Liver (tissue), 9 donors: ENCODE data around the gene HPCAL1. TPM values are rescaled to one million over a fixed set of nuclear protein-coding genes. Genes with fewer than 3 reads are reported as not detected.

Experiments used
- DNase-seq: peaks from one replicate; pipeline ENCODE4 v3.0.0-alpha.2; 2017; ENCODE audit warnings: low spot score
- H3K27ac ChIP-seq, 2 donors: one replicate each; pipeline ENCODE4 v1.7.0; 2013; ENCODE audit warnings: inconsistent platforms in 2 of 2, low read length in 2 of 2, control low read depth in 1 of 2, low read depth in 1 of 2, mild to moderate bottlenecking in 1 of 2
- H3K27me3 ChIP-seq, 4 donors: one replicate each; pipeline versions ENCODE4 v1.6.1 to v1.7.0; 2013; ENCODE audit warnings: low read length in 3 of 4, inconsistent platforms in 1 of 4, mild to moderate bottlenecking in 1 of 4, moderate library complexity in 1 of 4; ENCODE audit not compliant: control insufficient read depth in 4 of 4, insufficient read depth in 4 of 4
- H3K36me3 ChIP-seq, 4 donors: one replicate each; pipeline versions ENCODE4 v1.6.1 to v1.7.0; 2013; ENCODE audit warnings: low read length in 3 of 4, mild to moderate bottlenecking in 3 of 4, low read depth in 1 of 4, moderate library complexity in 1 of 4; ENCODE audit not compliant: control insufficient read depth in 4 of 4, insufficient read depth in 3 of 4
- H3K4me1 ChIP-seq, 4 donors: one replicate each; pipeline versions ENCODE4 v1.6.1 to v1.7.0; 2013; ENCODE audit warnings: low read length in 3 of 4, mild to moderate bottlenecking in 3 of 4, moderate library complexity in 1 of 4; ENCODE audit not compliant: control insufficient read depth in 4 of 4, insufficient read depth in 4 of 4
- H3K4me3 ChIP-seq, 3 donors: one replicate each; pipeline versions ENCODE4 v1.6.1 to v1.7.0; 2013; ENCODE audit warnings: low read length in 3 of 3, control low read depth in 1 of 3, low read depth in 1 of 3, mild to moderate bottlenecking in 1 of 3
- H3K9ac ChIP-seq, 2 donors: one replicate each; pipeline ENCODE4 v1.7.0; 2013; ENCODE audit warnings: low read length in 2 of 2, mild to moderate bottlenecking in 2 of 2, moderate library complexity in 2 of 2, control low read depth in 1 of 2, low read depth in 1 of 2
- H3K9me3 ChIP-seq, 4 donors: one replicate each; pipeline versions ENCODE4 v1.6.1 to v1.7.0; 2013; ENCODE audit warnings: low read length in 3 of 4; ENCODE audit not compliant: control insufficient read depth in 4 of 4
- ATF3 ChIP-seq: IDR thresholded peaks from 2 replicates; pipeline ENCODE4 v1.6.1; 2016; ENCODE audit warnings: antibody characterized with exemption
- EGR1 ChIP-seq, 2 donors: IDR thresholded peaks; 2 replicates each; pipeline ENCODE4 v1.6.1; 2016 to 2018; ENCODE audit warnings: antibody characterized with exemption in 2 of 2, low read depth in 2 of 2
- FOXA1 ChIP-seq: IDR thresholded peaks from 2 replicates; pipeline ENCODE4 v1.6.1; 2016; ENCODE audit warnings: antibody characterized with exemption
- FOXA2 ChIP-seq: IDR thresholded peaks from 2 replicates; pipeline ENCODE4 v1.6.1; 2016; ENCODE audit warnings: antibody characterized with exemption
- GABPA ChIP-seq, 2 donors: IDR thresholded peaks in 1 of 2; conservative IDR thresholded peaks in 1 of 2; 2 replicates each; pipeline ENCODE4 v1.6.1; 2016; ENCODE audit warnings: antibody characterized with exemption in 2 of 2, mild to moderate bottlenecking in 1 of 2, moderate library complexity in 1 of 2
- HNF4A ChIP-seq, 2 donors: conservative IDR thresholded peaks; 2 replicates each; pipeline ENCODE4 v1.6.1; 2016; ENCODE audit warnings: antibody characterized with exemption in 2 of 2, mild to moderate bottlenecking in 2 of 2
- HNF4G ChIP-seq: IDR thresholded peaks from 2 replicates; pipeline ENCODE4 v1.6.1; 2016; ENCODE audit warnings: antibody characterized with exemption
- JUND ChIP-seq, 2 donors: IDR thresholded peaks; 2 replicates each; pipeline ENCODE4 v1.6.1; 2016; ENCODE audit warnings: antibody characterized with exemption in 2 of 2
- NR2F2 ChIP-seq: IDR thresholded peaks from 2 replicates; pipeline ENCODE4 v1.6.1; 2016; ENCODE audit warnings: antibody characterized with exemption
- RAD21 ChIP-seq, 2 donors: IDR thresholded peaks; 2 replicates each; pipeline ENCODE4 v1.6.1; 2016; ENCODE audit warnings: antibody characterized with exemption in 2 of 2, mild to moderate bottlenecking in 2 of 2
- REST ChIP-seq: IDR thresholded peaks from 2 replicates; pipeline ENCODE4 v1.6.1; 2016; ENCODE audit warnings: antibody characterized with exemption, mild to moderate bottlenecking
- RXRA ChIP-seq, 2 donors: IDR thresholded peaks; 2 replicates each; pipeline ENCODE4 v1.6.1; 2017 to 2018; ENCODE audit warnings: antibody characterized with exemption in 2 of 2, mild to moderate bottlenecking in 1 of 2
- SP1 ChIP-seq: IDR thresholded peaks from 2 replicates; pipeline ENCODE4 v1.6.1; 2018; ENCODE audit warnings: antibody characterized with exemption, mild to moderate bottlenecking
- TAF1 ChIP-seq: conservative IDR thresholded peaks from 2 replicates; pipeline ENCODE4 v1.6.1; 2016; ENCODE audit warnings: antibody characterized with exemption, mild to moderate bottlenecking
- YY1 ChIP-seq: IDR thresholded peaks from 2 replicates; pipeline ENCODE4 v1.6.1; 2016; ENCODE audit warnings: antibody characterized with exemption, mild to moderate bottlenecking
- WGBS: extraction: QIAGEN DNeasy Blood & Tissue Kit; methylation state at CpG from one replicate; pipeline ENCODE4 v1.1.7; 2013; 5-methylcytosine and 5-hydroxymethylcytosine counted together
- polyA plus RNA-seq, 2 donors: library from polyadenylated mRNA; stranded (reverse) in 1 of 2; unstranded in 1 of 2; fragments of 200-250 nt in 1 of 2; fragments of >200 nt in 1 of 2; fragmentation: Nextera tagmentation in 1 of 2; extraction: Ambion mirVana in 1 of 2; gene quantifications; one replicate each; pipeline versions ENCODE4 v1.2.1 to v1.2.3, GENCODE V29; 2013 to 2015
- total RNA-seq, 2 donors: library from RNA; depleted of rRNA; stranded (reverse); fragments of >200 nt; gene quantifications; one replicate each; pipeline ENCODE4 v1.2.3, GENCODE V29; 2014
- TF ChIP-seq, protein P1 (sequence below): IDR thresholded peaks from 2 replicates; pipeline ENCODE4 v1.6.1; 2016; ENCODE audit warnings: antibody characterized with exemption
- TF ChIP-seq, protein P2 (sequence below): fragments of 150-350 bp; IDR thresholded peaks from 2 replicates; pipeline ENCODE4 v1.5.1; 2017; ENCODE audit warnings: improper control_type of control experiment, low read depth, low read length; ENCODE audit not compliant: missing input control
- TF ChIP-seq, protein P3 (sequence below): IDR thresholded peaks from 2 replicates; pipeline ENCODE4 v1.6.1; 2016; ENCODE audit warnings: antibody characterized with exemption
- donor health status: healthy.
- donor health status: healthy.
- donor health status: healthy.
- donor health status: healthy.
- donor health status: healthy.

HPCAL1 gene
- total and polyA plus RNA-seq, 4 donors, result 17.3 to 27.9 (median 22.9) TPM

DNA sequence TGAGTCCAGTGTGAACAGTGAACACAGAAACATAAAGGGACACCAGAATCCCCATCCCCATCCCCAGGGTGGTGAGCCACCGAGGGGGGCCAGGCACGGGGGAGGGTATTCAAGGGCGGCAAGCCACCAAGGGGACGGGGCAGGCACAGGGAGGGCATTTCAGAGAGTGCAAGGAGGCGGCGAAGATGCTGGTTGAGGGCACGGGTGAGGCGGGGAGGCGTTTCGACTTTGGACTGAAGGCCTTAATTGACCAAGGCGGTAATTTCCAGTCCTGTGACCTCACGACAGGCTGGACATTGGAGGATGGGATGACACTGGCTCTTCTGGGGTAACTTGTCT, 75.0 kb downstream of the HPCAL1 start:
- H3K27ac ChIP-seq, result no peak overlapping the region
- H3K27me3 ChIP-seq, result no peaks in the 10 kb centered on the region
- H3K9ac ChIP-seq, result no peak overlapping the region
- peaks cover 0 to 22% (median 7%) of the 10 kb centered on the region in 4 donors for H3K4me1 ChIP-seq
- DNase-seq, result no peak
- peaks cover 0 to 2% (median 0%) of the 10 kb centered on the region in 4 donors for H3K36me3 ChIP-seq
- 93% methylated on average over 12 of the region's 12 CpGs for WGBS
- H3K4me3 ChIP-seq, result no peak overlapping the region
- TF ChIP-seq SP1, result no peak
- no peak for TF ChIP-seq EGR1 (IDR thresholded peaks at IDR 0.05; ENCODE audit: low read depth in 2 of 2)
- TF ChIP-seq NR2F2, result no peak
- TF ChIP-seq HNF4G, result no peak
- TF ChIP-seq RAD21 (IDR thresholded peaks at IDR 0.05), result no peak
- no peak for TF ChIP-seq HNF4A (conservative IDR thresholded peaks at IDR 0.05)
- TF ChIP-seq ATF3, result no peak
- TF ChIP-seq YY1, result no peak
- TF ChIP-seq FOXA1, result no peak
- TF ChIP-seq, protein P1, sequence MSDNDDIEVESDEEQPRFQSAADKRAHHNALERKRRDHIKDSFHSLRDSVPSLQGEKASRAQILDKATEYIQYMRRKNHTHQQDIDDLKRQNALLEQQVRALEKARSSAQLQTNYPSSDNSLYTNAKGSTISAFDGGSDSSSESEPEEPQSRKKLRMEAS, result no peak
- TF ChIP-seq RXRA (IDR thresholded peaks at IDR 0.05), result no peak
- TF ChIP-seq, protein P2, sequence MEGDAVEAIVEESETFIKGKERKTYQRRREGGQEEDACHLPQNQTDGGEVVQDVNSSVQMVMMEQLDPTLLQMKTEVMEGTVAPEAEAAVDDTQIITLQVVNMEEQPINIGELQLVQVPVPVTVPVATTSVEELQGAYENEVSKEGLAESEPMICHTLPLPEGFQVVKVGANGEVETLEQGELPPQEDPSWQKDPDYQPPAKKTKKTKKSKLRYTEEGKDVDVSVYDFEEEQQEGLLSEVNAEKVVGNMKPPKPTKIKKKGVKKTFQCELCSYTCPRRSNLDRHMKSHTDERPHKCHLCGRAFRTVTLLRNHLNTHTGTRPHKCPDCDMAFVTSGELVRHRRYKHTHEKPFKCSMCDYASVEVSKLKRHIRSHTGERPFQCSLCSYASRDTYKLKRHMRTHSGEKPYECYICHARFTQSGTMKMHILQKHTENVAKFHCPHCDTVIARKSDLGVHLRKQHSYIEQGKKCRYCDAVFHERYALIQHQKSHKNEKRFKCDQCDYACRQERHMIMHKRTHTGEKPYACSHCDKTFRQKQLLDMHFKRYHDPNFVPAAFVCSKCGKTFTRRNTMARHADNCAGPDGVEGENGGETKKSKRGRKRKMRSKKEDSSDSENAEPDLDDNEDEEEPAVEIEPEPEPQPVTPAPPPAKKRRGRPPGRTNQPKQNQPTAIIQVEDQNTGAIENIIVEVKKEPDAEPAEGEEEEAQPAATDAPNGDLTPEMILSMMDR, result no peak
- no peak for TF ChIP-seq GABPA (IDR thresholded peaks at IDR 0.05 in 1 of 2, conservative IDR thresholded peaks at IDR 0.05 in 1 of 2)
- no peak for TF ChIP-seq TAF1
- TF ChIP-seq, protein P3, sequence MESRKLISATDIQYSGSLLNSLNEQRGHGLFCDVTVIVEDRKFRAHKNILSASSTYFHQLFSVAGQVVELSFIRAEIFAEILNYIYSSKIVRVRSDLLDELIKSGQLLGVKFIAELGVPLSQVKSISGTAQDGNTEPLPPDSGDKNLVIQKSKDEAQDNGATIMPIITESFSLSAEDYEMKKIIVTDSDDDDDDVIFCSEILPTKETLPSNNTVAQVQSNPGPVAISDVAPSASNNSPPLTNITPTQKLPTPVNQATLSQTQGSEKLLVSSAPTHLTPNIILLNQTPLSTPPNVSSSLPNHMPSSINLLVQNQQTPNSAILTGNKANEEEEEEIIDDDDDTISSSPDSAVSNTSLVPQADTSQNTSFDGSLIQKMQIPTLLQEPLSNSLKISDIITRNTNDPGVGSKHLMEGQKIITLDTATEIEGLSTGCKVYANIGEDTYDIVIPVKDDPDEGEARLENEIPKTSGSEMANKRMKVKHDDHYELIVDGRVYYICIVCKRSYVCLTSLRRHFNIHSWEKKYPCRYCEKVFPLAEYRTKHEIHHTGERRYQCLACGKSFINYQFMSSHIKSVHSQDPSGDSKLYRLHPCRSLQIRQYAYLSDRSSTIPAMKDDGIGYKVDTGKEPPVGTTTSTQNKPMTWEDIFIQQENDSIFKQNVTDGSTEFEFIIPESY, result no peak
- TF ChIP-seq FOXA2, result no peak
- TF ChIP-seq REST, result no peak
- TF ChIP-seq JUND (IDR thresholded peaks at IDR 0.05), result no peak
- H3K9me3 ChIP-seq, result no peaks in the 10 kb centered on the region
